ENCODE measurements around the gene MALAT1.
"Not testable (repeated sequence)": the region's sequence is repeated elsewhere in the genome, so short reads cannot be mapped to it uniquely, and the experiment has no call there.

Gene MALAT1

DNA sequence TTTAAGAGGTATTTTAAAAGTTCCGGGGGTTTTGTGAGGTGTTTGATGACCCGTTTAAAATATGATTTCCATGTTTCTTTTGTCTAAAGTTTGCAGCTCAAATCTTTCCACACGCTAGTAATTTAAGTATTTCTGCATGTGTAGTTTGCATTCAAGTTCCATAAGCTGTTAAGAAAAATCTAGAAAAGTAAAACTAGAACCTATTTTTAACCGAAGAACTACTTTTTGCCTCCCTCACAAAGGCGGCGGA lies 193 bp upstream of the MALAT1 start:
- no peak for DNase-seq (ENCODE audit: low spot score)

DNA sequence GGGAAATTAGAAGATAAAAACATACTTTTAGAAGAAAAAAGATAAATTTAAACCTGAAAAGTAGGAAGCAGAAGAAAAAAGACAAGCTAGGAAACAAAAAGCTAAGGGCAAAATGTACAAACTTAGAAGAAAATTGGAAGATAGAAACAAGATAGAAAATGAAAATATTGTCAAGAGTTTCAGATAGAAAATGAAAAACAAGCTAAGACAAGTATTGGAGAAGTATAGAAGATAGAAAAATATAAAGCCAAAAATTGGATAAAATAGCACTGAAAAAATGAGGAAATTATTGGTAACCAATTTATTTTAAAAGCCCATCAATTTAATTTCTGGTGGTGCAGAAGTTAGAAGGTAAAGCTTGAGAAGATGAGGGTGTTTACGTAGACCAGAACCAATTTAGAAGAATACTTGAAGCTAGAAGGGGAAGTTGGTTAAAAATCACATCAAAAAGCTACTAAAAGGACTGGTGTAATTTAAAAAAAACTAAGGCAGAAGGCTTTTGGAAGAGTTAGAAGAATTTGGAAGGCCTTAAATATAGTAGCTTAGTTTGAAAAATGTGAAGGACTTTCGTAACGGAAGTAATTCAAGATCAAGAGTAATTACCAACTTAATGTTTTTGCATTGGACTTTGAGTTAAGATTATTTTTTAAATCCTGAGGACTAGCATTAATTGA lies 1.0 kb downstream of the MALAT1 start:
- DNase-seq (ENCODE audit: low spot score) = no peak

DNA sequence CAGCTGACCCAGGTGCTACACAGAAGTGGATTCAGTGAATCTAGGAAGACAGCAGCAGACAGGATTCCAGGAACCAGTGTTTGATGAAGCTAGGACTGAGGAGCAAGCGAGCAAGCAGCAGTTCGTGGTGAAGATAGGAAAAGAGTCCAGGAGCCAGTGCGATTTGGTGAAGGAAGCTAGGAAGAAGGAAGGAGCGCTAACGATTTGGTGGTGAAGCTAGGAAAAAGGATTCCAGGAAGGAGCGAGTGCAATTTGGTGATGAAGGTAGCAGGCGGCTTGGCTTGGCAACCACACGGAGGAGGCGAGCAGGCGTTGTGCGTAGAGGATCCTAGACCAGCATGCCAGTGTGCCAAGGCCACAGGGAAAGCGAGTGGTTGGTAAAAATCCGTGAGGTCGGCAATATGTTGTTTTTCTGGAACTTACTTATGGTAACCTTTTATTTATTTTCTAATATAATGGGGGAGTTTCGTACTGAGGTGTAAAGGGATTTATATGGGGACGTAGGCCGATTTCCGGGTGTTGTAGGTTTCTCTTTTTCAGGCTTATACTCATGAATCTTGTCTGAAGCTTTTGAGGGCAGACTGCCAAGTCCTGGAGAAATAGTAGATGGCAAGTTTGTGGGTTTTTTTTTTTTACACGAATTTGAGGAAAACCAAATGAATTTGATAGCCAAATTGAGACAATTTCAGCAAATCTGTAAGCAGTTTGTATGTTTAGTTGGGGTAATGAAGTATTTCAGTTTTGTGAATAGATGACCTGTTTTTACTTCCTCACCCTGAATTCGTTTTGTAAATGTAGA lies 1.7 kb downstream of the MALAT1 start:
- DNase-seq (ENCODE audit: low spot score) = no peak

DNA sequence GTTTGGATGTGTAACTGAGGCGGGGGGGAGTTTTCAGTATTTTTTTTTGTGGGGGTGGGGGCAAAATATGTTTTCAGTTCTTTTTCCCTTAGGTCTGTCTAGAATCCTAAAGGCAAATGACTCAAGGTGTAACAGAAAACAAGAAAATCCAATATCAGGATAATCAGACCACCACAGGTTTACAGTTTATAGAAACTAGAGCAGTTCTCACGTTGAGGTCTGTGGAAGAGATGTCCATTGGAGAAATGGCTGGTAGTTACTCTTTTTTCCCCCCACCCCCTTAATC lies 2.3 kb downstream of the MALAT1 start:
- no peak for DNase-seq (ENCODE audit: low spot score)

DNA sequence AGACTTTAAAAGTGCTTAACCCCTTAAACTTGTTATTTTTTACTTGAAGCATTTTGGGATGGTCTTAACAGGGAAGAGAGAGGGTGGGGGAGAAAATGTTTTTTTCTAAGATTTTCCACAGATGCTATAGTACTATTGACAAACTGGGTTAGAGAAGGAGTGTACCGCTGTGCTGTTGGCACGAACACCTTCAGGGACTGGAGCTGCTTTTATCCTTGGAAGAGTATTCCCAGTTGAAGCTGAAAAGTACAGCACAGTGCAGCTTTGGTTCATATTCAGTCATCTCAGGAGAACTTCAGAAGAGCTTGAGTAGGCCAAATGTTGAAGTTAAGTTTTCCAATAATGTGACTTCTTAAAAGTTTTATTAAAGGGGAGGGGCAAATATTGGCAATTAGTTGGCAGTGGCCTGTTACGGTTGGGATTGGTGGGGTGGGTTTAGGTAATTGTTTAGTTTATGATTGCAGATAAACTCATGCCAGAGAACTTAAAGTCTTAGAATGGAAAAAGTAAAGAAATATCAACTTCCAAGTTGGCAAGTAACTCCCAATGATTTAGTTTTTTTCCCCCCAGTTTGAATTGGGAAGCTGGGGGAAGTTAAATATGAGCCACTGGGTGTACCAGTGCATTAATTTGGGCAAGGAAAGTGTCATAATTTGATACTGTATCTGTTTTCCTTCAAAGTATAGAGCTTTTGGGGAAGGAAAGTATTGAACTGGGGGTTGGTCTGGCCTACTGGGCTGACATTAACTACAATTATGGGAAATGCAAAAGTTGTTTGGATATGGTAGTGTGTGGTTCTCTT lies 2.8 kb downstream of the MALAT1 start:
- DNase-seq (ENCODE audit: low spot score) = no peak

DNA sequence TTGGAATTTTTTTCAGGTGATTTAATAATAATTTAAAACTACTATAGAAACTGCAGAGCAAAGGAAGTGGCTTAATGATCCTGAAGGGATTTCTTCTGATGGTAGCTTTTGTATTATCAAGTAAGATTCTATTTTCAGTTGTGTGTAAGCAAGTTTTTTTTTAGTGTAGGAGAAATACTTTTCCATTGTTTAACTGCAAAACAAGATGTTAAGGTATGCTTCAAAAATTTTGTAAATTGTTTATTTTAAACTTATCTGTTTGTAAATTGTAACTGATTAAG lies 3.4 kb downstream of the MALAT1 start:
- DNase-seq (ENCODE audit: low spot score) = no peak

DNA sequence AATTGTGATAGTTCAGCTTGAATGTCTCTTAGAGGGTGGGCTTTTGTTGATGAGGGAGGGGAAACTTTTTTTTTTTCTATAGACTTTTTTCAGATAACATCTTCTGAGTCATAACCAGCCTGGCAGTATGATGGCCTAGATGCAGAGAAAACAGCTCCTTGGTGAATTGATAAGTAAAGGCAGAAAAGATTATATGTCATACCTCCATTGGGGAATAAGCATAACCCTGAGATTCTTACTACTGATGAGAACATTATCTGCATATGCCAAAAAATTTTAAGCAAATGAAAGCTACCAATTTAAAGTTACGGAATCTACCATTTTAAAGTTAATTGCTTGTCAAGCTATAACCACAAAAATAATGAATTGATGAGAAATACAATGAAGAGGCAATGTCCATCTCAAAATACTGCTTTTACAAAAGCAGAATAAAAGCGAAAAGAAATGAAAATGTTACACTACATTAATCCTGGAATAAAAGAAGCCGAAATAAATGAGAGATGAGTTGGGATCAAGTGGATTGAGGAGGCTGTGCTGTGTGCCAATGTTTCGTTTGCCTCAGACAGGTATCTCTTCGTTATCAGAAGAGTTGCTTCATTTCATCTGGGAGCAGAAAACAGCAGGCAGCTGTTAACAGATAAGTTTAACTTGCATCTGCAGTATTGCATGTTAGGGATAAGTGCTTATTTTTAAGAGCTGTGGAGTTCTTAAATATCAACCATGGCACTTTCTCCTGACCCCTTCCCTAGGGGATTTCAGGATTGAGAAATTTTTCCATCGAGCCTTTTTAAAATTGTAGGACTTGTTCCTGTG lies 3.9 kb downstream of the MALAT1 start:
- DNase-seq (ENCODE audit: low spot score) = no peak

DNA sequence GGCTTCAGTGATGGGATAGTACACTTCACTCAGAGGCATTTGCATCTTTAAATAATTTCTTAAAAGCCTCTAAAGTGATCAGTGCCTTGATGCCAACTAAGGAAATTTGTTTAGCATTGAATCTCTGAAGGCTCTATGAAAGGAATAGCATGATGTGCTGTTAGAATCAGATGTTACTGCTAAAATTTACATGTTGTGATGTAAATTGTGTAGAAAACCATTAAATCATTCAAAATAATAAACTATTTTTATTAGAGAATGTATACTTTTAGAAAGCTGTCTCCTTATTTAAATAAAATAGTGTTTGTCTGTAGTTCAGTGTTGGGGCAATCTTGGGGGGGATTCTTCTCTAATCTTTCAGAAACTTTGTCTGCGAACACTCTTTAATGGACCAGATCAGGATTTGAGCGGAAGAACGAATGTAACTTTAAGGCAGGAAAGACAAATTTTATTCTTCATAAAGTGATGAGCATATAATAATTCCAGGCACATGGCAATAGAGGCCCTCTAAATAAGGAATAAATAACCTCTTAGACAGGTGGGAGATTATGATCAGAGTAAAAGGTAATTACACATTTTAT lies 4.6 kb downstream of the MALAT1 start:
- DNase-seq (ENCODE audit: low spot score) = no peak

DNA sequence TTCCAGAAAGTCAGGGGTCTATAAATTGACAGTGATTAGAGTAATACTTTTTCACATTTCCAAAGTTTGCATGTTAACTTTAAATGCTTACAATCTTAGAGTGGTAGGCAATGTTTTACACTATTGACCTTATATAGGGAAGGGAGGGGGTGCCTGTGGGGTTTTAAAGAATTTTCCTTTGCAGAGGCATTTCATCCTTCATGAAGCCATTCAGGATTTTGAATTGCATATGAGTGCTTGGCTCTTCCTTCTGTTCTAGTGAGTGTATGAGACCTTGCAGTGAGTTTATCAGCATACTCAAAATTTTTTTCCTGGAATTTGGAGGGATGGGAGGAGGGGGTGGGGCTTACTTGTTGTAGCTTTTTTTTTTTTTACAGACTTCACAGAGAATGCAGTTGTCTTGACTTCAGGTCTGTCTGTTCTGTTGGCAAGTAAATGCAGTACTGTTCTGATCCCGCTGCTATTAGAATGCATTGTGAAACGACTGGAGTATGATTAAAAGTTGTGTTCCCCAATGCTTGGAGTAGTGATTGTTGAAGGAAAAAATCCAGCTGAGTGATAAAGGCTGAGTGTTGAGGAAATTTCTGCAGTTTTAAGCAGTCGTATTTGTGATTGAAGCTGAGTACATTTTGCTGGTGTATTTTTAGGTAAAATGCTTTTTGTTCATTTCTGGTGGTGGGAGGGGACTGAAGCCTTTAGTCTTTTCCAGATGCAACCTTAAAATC lies 5.3 kb downstream of the MALAT1 start:
- DNase-seq (ENCODE audit: low spot score) = no peak

DNA sequence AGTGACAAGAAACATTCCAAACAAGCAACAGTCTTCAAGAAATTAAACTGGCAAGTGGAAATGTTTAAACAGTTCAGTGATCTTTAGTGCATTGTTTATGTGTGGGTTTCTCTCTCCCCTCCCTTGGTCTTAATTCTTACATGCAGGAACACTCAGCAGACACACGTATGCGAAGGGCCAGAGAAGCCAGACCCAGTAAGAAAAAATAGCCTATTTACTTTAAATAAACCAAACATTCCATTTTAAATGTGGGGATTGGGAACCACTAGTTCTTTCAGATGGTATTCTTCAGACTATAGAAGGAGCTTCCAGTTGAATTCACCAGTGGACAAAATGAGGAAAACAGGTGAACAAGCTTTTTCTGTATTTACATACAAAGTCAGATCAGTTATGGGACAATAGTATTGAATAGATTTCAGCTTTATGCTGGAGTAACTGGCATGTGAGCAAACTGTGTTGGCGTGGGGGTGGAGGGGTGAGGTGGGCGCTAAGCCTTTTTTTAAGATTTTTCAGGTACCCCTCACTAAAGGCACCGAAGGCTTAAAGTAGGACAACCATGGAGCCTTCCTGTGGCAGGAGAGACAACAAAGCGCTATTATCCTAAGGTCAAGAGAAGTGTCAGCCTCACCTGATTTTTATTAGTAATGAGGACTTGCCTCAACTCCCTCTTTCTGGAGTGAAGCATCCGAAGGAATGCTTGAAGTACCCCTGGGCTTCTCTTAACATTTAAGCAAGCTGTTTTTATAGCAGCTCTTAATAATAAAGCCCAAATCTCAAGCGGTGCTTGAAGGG lies 6.0 kb downstream of the MALAT1 start:
- DNase-seq (ENCODE audit: low spot score) = no peak

DNA sequence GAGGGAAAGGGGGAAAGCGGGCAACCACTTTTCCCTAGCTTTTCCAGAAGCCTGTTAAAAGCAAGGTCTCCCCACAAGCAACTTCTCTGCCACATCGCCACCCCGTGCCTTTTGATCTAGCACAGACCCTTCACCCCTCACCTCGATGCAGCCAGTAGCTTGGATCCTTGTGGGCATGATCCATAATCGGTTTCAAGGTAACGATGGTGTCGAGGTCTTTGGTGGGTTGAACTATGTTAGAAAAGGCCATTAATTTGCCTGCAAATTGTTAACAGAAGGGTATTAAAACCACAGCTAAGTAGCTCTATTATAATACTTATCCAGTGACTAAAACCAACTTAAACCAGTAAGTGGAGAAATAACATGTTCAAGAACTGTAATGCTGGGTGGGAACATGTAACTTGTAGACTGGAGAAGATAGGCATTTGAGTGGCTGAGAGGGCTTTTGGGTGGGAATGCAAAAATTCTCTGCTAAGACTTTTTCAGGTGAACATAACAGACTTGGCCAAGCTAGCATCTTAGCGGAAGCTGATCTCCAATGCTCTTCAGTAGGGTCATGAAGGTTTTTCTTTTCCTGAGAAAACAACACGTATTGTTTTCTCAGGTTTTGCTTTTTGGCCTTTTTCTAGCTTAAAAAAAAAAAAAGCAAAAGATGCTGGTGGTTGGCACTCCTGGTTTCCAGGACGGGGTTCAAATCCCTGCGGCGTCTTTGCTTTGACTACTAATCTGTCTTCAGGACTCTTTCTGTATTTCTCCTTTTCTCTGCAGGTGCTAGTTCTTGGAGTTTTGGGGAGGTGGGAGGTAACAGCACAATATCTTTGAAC lies 6.8 kb downstream of the MALAT1 start:
- DNase-seq (ENCODE audit: low spot score) = no peak

DNA sequence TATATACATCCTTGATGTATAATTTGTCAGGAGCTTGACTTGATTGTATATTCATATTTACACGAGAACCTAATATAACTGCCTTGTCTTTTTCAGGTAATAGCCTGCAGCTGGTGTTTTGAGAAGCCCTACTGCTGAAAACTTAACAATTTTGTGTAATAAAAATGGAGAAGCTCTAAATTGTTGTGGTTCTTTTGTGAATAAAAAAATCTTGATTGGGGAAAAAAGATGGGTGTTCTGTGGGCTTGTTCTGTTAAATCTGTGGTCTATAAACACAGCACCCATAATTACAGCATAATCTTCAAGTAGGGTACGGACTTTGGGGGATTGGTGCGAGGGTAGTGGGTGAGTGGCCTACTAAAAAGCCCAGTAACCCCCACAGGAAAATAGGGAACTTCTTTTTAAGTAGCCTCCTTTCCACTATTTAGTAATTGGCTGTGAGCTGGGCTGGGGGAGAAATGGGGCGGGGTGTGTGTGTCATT lies 7.5 kb downstream of the MALAT1 start:
- DNase-seq (ENCODE audit: low spot score) = no peak

DNA sequence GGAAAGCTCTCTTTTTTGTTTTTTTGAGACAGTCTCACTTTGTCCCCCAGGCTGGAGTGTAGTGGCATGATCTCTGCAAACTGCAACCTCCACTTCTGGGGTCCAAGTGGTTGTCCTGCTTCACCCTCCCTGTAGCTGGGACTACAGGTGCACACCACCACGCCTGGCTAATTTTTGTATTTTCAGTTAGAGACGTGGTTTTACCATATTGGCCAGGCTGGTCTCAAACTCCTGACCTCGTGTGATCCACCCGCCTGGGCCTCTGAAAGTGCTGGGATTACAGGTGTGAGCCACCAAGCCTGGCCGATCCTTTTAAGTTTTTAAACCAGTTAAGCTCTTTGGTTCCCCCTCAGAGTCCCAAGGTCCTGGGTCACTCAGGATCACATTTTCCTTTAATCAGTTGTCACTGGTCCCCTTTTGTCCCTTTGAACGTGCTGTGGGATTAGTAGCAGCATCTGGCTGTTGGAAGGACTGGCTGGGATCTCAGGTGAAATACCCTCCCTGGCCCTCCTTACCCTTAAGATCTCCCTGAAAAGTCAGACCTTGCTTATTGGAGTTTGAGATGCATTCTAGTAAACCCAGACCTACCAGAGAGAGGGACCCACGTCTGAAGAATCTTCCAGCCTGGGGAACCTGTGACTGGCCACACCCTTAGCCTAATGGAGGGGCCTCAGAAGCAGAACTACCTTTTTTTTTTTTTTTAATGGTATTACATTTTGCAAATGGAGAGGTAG lies 8.1 kb downstream of the MALAT1 start:
- DNase-seq (ENCODE audit: low spot score) = no peak

DNA sequence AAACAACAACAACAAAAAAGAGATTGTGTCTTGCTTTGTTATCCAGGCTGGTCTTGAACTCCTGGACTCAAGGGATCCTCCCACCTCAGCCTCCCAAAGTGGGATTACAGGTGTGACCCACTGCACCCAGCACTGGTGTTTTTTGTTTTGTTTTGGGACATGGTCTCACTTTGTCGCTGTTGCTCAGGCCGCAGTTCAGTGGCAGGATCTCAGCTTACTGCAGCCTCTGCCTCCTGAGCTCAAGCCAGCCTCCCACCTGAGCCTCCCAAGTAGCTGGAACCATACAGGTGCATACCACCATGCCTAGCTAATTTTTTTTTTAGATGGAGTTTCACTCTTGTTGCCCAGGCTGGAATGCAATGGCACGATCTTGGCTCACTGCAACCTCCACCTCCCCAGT lies 13.5 kb downstream of the MALAT1 start:
- not testable (repeated sequence) for DNase-seq (ENCODE audit: low spot score)

DNA sequence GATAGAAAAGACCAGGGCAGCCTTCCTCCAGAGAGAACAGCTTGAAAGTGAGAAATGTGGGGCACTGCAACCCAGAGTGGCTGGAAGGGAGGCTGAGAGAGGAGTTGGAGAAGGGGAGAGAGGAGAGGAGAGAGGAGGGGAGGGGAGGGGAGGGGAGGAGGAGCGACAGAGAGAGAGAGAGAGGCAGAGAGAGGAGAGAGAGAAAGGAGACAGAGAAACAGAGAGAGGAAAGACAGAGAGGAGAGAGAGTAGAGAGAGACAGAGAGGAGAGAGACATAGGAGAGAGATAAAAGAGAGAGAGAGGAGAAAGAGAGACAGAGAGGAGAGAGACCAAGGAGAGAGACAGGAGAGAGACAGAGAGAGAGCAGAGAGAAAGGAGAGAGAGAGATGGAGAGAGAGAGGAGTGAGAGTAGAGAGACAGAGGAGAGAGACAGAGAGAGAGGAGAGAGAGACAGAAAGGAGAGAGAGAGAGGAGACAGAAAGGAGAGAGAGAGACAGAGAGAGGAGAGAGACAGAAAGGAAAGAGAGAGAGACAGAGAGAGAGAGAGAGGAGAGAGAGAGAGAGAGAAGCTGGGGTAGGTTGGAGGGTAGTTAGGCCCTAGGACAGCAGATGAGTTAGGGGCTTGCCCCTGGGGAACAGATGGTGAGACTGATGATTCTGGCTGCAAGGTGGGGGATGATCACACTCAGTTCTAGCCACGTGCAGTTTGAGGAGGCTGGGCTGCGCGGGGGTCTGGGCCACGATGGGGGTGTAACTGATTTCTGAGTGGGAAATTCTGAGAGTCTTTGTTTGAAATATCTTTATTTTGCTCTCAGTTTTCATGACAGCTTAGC lies 17.5 kb downstream of the MALAT1 start:
- DNase-seq (ENCODE audit: low spot score) = no peak

DNA sequence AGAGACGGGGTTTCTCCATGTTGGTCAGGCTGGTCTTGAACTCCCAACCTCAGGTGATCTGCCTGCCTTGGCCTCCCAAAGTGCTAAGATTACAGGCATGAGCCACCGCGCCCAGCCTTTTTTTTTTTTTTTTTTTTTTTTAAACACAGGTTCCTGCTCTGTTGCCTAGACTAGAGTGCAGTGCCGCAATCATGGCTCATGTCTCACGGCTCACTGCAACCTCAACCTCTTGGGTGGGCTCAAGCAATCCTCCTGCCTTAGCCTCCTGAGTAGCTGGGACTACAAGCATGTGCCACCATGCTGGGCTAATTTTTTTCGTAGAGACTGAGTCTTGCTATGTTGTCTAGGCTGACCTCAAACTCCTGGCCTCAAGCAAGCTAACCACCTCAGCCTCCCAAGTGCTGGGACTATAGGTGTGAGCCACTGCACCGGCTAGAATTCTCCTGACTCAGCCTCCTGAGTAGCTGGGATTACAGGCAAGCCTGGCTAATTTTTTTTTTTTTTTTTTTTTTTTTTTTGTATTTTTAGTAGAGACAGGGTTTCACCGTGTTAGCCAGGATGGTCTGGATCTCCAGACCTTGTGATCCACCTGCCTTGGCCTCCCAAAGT lies 20.2 kb downstream of the MALAT1 start:
- not testable (repeated sequence) for DNase-seq (ENCODE audit: low spot score)

DNA sequence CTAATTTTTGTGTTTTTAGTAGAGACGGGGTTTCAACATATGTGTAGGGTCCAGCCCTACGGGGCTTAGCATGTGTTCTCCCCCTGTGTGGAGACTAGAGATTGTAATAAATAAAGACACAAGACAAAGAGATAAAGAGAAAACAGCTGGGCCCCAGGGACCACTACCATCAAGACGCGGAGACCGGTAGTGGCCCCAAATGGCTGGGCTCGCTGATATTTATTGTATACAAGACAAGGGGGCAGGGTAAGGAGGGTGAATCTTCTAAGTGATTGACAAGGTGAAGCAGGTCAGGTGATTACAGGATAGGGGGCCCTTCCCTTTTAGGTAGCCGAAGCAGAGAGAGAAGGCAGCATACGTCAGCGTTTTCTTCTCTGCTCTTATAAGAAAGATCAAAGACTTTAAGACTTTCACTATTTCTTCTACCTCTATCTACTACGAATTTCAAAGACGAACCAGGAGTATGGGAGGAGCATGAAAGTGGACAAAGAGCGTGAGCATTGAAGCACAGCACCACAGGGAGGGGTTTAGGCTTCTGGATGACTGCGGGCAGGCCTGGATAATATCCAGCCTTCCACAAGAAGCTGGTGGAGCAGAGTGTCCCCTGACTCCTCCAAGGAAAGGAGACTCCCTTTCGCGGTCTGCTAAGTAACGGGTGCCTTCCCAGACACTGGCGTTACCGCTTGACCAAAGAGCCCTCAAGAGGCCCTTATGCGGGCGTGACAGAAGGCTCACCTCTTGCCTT lies 23.1 kb downstream of the MALAT1 start:
- not testable (repeated sequence) for DNase-seq (ENCODE audit: low spot score)

Data from COLO829 (cell line).